HepG2 (cell line): ENCODE data around the gene ZCWPW2. TPM values are rescaled to one million over a fixed set of nuclear protein-coding genes. Genes with fewer than 3 reads are reported as not detected.

Experiments
- ELF3 ChIP-seq: IDR thresholded peaks from 2 replicates; pipeline ENCODE4 v1.6.1; 2016; ENCODE audit warnings: missing genetic modification reagents, missing compliant biosample characterization
- ELF4 ChIP-seq: sonication (generic); formaldehyde crosslinking; IDR thresholded peaks from 2 replicates; pipeline ENCODE4 v1.5.0; 2020; ENCODE audit warnings: missing genetic modification reagents, mild to moderate bottlenecking, moderate library complexity, borderline replicate concordance
- GFI1 ChIP-seq: sonication (generic); formaldehyde crosslinking; IDR thresholded peaks from 2 replicates; pipeline ENCODE4 v1.5.0; 2020; ENCODE audit warnings: missing genetic modification reagents, mild to moderate bottlenecking, borderline replicate concordance
- GPN1 ChIP-seq: sonication (generic); formaldehyde crosslinking; IDR thresholded peaks from 2 replicates; pipeline ENCODE4 v1.5.1; 2020; ENCODE audit warnings: missing genetic modification reagents, borderline replicate concordance
- HNRNPUL1 ChIP-seq: fragments of 200-400 bp; formaldehyde crosslinking; IDR thresholded peaks from 2 replicates; pipeline ENCODE4 v1.6.1; 2017; ENCODE audit warnings: low read depth, mild to moderate bottlenecking, low read length, moderate library complexity
- MAFK ChIP-seq, 2 experiments: IDR thresholded peaks in 1 of 2; conservative IDR thresholded peaks in 1 of 2; 2 replicates each; pipeline ENCODE4 v1.6.1; 2011; ENCODE audit warnings: improper control_type of control experiment in 2 of 2, low read length in 2 of 2
- NKX3-1 ChIP-seq: sonication (generic); formaldehyde crosslinking; IDR thresholded peaks from 2 replicates; pipeline ENCODE4 v1.5.0; 2020; ENCODE audit warnings: missing genetic modification reagents
- PAWR ChIP-seq: sonication (generic); formaldehyde crosslinking; IDR thresholded peaks from 2 replicates; pipeline ENCODE4 v1.4.0; 2020; ENCODE audit warnings: missing genetic modification reagents, mild to moderate bottlenecking, borderline replicate concordance
- SP140L ChIP-seq: sonication (generic); formaldehyde crosslinking; IDR thresholded peaks from 2 replicates; pipeline ENCODE4 v1.4.0; 2020; ENCODE audit warnings: missing genetic modification reagents, borderline replicate concordance
- SUZ12 ChIP-seq: fragments of 150-350 bp; IDR thresholded peaks from 2 replicates; pipeline ENCODE4 v1.6.1; 2014; ENCODE audit warnings: low read depth, low read length
- TOPORS ChIP-seq: sonication (generic); formaldehyde crosslinking; IDR thresholded peaks from 2 replicates; pipeline ENCODE4 v1.8.0; 2023; ENCODE audit warnings: mild to moderate bottlenecking, missing genetic modification reagents
- ZNF160 ChIP-seq: sonication (generic); formaldehyde crosslinking; IDR thresholded peaks from 2 replicates; pipeline ENCODE4 v1.8.0; 2022; ENCODE audit warnings: mild to moderate bottlenecking, inconsistent platforms, missing genetic modification reagents
- ZNF326 ChIP-seq: sonication (generic); formaldehyde crosslinking; IDR thresholded peaks from 2 replicates; pipeline ENCODE4 v1.4.0; 2020; ENCODE audit warnings: missing genetic modification reagents, borderline replicate concordance
- ZNF644 ChIP-seq: IDR thresholded peaks from 2 replicates; pipeline ENCODE4 v1.6.1; 2016; ENCODE audit warnings: low read depth
- ZNF660 ChIP-seq: sonication (generic); formaldehyde crosslinking; IDR thresholded peaks from 2 replicates; pipeline ENCODE4 v1.5.1; 2020; ENCODE audit warnings: mild to moderate bottlenecking, low read depth, missing genetic modification reagents, borderline replicate concordance
- polyA plus RNA-seq, 8 experiments: library from polyadenylated mRNA; depleted of rRNA in 3 of 8; stranded (reverse) in 7 of 8; unstranded in 1 of 8; fragments of >200 nt; fragmentation: Illumina TruSeq in 4 of 8; extraction: Trizol in 4 of 8; gene quantifications; 2 replicates each; pipeline versions ENCODE4 v1.2.1 to v1.2.3, GENCODE V29; 2011 to 2016; ENCODE audit warnings: low read depth in 4 of 8, missing spikeins in 1 of 8, mixed read lengths in 1 of 8; ENCODE audit not compliant: insufficient read depth in 1 of 8
- total RNA-seq, 5 experiments: library from RNA; depleted of rRNA; stranded (reverse); fragments of >200 nt; fragmentation: Illumina TruSeq; extraction: Trizol; gene quantifications; 2 replicates each; pipeline ENCODE4 v1.2.3, GENCODE V29; 2016; ENCODE audit warnings: low read depth in 1 of 5
- TF ChIP-seq, protein P1 (sequence below): sonication (generic); formaldehyde crosslinking; IDR thresholded peaks from 2 replicates; pipeline ENCODE4 v1.5.0; 2020; ENCODE audit warnings: mild to moderate bottlenecking, missing genetic modification reagents, borderline replicate concordance
- TF ChIP-seq, protein P2 (sequence below), 2 experiments: sonication (generic) in 1 of 2; formaldehyde crosslinking in 1 of 2; IDR thresholded peaks; 2 replicates each; pipeline versions ENCODE4 v1.4.0 to v1.6.1; 2018 to 2020; ENCODE audit warnings: missing genetic modification reagents in 2 of 2, borderline replicate concordance in 1 of 2, low read depth in 1 of 2, mild to moderate bottlenecking in 1 of 2, missing biosample characterization in 1 of 2
- TF ChIP-seq, protein P3 (sequence below): sonication (generic); formaldehyde crosslinking; IDR thresholded peaks from 2 replicates; pipeline ENCODE4 v1.4.0; 2020; ENCODE audit warnings: missing genetic modification reagents

The ZCWPW2 gene
- total and polyA plus RNA-seq, 2 of the 13 experiments (the other 11 are each of a cell fraction or from before 2014, with no cell fraction given) = 0.17 to 0.53 TPM

DNA sequence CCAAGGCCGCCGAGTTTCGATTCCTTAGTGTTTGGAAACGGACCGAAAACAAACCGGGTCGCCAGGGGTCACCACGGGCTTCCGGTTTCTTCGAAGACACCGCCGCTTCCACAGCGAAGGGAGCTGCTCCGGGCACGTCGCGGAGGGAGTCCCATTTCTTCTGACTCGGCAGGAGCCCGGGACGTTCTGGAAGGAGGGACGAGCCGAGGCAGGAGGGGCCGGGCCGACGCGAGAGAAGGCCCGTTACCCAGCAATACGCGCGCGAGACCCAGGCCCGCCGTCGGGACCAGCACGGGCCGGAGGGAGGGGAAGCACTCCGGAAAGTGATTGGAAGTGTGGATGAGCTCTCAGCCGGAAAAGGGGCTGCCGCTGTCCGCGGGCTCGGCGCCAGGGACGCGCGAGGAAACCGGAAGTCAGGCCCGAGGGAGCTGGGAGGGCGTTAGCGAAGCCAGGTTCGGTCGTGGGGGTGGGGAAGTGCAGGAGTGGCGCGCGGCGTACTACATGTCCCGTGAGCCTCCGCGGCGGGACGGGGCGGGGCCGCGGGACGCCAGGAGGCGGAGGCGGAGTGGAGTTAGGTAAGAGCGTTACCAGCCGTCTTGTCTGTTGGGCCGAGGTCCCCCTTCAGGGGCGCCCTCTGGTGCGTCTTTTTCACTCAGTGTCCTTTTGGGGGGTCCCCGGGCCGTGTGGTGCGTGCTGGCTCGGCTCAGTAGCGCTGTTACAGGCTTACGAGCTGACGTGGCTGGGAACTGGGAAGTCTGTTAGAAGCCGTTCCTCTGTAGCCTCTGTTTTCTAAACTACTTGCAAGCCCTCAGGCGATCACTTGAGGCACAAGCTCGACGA lies at the start of gene ZCWPW2, which contains the start of gene AZI2 (continued):
- TF ChIP-seq, protein P1, sequence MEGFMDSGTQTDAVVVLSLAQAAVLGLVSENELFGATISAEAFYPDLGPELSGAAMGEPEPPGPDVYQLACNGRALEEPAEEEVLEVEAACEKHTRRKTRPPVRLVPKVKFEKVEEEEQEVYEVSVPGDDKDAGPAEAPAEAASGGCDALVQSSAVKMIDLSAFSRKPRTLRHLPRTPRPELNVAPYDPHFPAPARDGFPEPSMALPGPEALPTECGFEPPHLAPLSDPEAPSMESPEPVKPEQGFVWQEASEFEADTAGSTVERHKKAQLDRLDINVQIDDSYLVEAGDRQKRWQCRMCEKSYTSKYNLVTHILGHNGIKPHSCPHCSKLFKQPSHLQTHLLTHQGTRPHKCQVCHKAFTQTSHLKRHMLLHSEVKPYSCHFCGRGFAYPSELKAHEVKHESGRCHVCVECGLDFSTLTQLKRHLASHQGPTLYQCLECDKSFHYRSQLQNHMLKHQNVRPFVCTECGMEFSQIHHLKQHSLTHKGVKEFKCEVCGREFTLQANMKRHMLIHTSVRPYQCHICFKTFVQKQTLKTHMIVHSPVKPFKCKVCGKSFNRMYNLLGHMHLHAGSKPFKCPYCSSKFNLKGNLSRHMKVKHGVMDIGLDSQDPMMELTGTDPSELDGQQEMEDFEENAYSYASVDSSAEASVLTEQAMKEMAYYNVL (CRISPR knock-in tag) = no peak
- peak; percentile 36; the same call in 1 of the 2 replicates for TF ChIP-seq ZNF160 (CRISPR knock-in tag)
- TF ChIP-seq SUZ12 = peak; percentile 68
- no peak for TF ChIP-seq SP140L (CRISPR knock-in tag)
- TF ChIP-seq ELF4 (CRISPR knock-in tag) = peak; percentile 91; the same call in 1 of the 2 replicates
- TF ChIP-seq ZNF660 (CRISPR knock-in tag) = no peak
- TF ChIP-seq PAWR = peak; percentile 40; the same call in 1 of the 2 replicates
- TF ChIP-seq MAFK (conservative IDR thresholded peaks at IDR 0.05 in 1 of 2, IDR thresholded peaks at IDR 0.05 in 1 of 2; ENCODE audit: low read length in 2 of 2) = no peak
- TF ChIP-seq ELF3 (CRISPR knock-in tag) = peak; percentile 80
- no peak for TF ChIP-seq ZNF644 (CRISPR knock-in tag)
- 0 out of 2 replicates have a peak, but pooled peaks have one; percentile 36 for TF ChIP-seq GFI1
- TF ChIP-seq ZNF326 (CRISPR knock-in tag) = no peak
- no peak; the same call in 1 of the 2 replicates for TF ChIP-seq NKX3-1 (CRISPR knock-in tag)
- 0 out of 2 replicates have a peak, but pooled peaks have one; percentile 22 for TF ChIP-seq HNRNPUL1
- TF ChIP-seq TOPORS (CRISPR knock-in tag) = no peak
- TF ChIP-seq, protein P2, sequence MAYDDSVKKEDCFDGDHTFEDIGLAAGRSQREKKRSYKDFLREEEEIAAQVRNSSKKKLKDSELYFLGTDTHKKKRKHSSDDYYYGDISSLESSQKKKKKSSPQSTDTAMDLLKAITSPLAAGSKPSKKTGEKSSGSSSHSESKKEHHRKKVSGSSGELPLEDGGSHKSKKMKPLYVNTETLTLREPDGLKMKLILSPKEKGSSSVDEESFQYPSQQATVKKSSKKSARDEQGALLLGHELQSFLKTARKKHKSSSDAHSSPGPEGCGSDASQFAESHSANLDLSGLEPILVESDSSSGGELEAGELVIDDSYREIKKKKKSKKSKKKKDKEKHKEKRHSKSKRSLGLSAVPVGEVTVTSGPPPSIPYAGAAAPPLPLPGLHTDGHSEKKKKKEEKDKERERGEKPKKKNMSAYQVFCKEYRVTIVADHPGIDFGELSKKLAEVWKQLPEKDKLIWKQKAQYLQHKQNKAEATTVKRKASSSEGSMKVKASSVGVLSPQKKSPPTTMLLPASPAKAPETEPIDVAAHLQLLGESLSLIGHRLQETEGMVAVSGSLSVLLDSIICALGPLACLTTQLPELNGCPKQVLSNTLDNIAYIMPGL (CRISPR knock-in tag; IDR thresholded peaks at IDR 0.05; ENCODE audit: borderline replicate concordance in 1 of 2, low read depth in 1 of 2) = peak; percentile 85 to 92
- TF ChIP-seq, protein P3, sequence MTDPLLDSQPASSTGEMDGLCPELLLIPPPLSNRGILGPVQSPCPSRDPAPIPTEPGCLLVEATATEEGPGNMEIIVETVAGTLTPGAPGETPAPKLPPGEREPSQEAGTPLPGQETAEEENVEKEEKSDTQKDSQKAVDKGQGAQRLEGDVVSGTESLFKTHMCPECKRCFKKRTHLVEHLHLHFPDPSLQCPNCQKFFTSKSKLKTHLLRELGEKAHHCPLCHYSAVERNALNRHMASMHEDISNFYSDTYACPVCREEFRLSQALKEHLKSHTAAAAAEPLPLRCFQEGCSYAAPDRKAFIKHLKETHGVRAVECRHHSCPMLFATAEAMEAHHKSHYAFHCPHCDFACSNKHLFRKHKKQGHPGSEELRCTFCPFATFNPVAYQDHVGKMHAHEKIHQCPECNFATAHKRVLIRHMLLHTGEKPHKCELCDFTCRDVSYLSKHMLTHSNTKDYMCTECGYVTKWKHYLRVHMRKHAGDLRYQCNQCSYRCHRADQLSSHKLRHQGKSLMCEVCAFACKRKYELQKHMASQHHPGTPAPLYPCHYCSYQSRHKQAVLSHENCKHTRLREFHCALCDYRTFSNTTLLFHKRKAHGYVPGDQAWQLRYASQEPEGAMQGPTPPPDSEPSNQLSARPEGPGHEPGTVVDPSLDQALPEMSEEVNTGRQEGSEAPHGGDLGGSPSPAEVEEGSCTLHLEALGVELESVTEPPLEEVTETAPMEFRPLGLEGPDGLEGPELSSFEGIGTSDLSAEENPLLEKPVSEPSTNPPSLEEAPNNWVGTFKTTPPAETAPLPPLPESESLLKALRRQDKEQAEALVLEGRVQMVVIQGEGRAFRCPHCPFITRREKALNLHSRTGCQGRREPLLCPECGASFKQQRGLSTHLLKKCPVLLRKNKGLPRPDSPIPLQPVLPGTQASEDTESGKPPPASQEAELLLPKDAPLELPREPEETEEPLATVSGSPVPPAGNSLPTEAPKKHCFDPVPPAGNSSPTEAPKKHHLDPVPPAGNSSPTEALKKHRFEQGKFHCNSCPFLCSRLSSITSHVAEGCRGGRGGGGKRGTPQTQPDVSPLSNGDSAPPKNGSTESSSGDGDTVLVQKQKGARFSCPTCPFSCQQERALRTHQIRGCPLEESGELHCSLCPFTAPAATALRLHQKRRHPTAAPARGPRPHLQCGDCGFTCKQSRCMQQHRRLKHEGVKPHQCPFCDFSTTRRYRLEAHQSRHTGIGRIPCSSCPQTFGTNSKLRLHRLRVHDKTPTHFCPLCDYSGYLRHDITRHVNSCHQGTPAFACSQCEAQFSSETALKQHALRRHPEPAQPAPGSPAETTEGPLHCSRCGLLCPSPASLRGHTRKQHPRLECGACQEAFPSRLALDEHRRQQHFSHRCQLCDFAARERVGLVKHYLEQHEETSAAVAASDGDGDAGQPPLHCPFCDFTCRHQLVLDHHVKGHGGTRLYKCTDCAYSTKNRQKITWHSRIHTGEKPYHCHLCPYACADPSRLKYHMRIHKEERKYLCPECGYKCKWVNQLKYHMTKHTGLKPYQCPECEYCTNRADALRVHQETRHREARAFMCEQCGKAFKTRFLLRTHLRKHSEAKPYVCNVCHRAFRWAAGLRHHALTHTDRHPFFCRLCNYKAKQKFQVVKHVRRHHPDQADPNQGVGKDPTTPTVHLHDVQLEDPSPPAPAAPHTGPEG (CRISPR knock-in tag) = peak; percentile 41; the same call in 1 of the 2 replicates
- TF ChIP-seq GPN1 (CRISPR knock-in tag) = no peak
